Neural progenitor cell (in vitro differentiated cells): ENCODE measurements around the gene DCST2.

Experiments
- EZH2 ChIP-seq: fragments of 200-600 bp; sonication (generic); IDR thresholded peaks from 2 replicates; pipeline ENCODE4 v1.6.1; 2017; ENCODE audit warnings: antibody characterized with exemption, mild to moderate bottlenecking, moderate library complexity
- EZH2phosphoT487 ChIP-seq: fragments of 200-600 bp; sonication (generic); IDR thresholded peaks from 2 replicates; pipeline ENCODE4 v1.6.1; 2017; ENCODE audit warnings: antibody characterized with exemption
- TF ChIP-seq, protein P1 (sequence below): fragments of 200-600 bp; sonication (generic); IDR thresholded peaks from 2 replicates; pipeline ENCODE4 v1.5.1; 2017; ENCODE audit warnings: antibody characterized with exemption, mild to moderate bottlenecking

- TF ChIP-seq, protein P1, sequence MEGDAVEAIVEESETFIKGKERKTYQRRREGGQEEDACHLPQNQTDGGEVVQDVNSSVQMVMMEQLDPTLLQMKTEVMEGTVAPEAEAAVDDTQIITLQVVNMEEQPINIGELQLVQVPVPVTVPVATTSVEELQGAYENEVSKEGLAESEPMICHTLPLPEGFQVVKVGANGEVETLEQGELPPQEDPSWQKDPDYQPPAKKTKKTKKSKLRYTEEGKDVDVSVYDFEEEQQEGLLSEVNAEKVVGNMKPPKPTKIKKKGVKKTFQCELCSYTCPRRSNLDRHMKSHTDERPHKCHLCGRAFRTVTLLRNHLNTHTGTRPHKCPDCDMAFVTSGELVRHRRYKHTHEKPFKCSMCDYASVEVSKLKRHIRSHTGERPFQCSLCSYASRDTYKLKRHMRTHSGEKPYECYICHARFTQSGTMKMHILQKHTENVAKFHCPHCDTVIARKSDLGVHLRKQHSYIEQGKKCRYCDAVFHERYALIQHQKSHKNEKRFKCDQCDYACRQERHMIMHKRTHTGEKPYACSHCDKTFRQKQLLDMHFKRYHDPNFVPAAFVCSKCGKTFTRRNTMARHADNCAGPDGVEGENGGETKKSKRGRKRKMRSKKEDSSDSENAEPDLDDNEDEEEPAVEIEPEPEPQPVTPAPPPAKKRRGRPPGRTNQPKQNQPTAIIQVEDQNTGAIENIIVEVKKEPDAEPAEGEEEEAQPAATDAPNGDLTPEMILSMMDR = no peak
- TF ChIP-seq EZH2 (no peak), EZH2phosphoT487 (no peak)
These were observed 2.7 kb downstream of the DCST2 start for GRCh38 chr1:155030899-155031298.
